ENCODE data around the gene ZNF444. TPM values are rescaled to one million over a fixed set of nuclear protein-coding genes. Genes with fewer than 3 reads are reported as not detected.

ZNF444 gene
- total and polyA plus RNA-seq, 9 of the 15 experiments (the other 6 are each of a cell fraction or from before 2014, with no cell fraction given), result 0.39 to 40.0 (median 6.9) TPM

DNA sequence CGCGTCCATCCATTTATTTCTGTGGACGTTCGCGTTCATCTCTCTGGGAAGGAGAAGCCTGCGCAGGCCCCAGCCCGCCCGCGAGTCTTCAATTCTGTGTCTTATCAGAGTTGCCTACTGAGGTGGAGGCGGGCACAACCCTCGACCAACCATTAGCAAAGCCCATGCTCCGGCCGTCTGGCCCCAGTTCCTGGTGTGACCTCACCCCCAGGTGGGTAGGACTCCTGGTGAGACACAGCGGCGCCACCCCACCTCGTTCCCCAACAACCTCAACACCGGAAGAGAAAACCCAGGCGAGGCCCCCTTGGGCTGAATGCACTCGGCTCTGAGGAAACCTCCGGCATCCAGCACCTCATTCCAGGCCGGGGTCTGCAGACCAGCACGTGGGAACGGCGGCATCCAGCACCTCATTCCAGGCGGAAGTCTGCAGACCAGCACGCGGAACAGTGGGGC is 34.7 kb upstream of the ZNF444 start:
- H3K9me1 ChIP-seq (ENCODE audit: control insufficient read depth, insufficient read depth, low read length), result peaks cover 3% of the 10 kb centered on the region
- H4K20me1 ChIP-seq (replicated peaks; ENCODE audit: control insufficient read depth, insufficient read depth, low read length), result no peaks in the 10 kb centered on the region; the same call in 1 of the 2 replicates
- intact Hi-C loops (cut with micrococcal nuclease), result no loop called here
- no peak overlapping the region for H3K4me2 ChIP-seq (ENCODE audit: insufficient read depth, low read length)
- H3K9me3 ChIP-seq (replicated peaks; ENCODE audit: control insufficient read depth, insufficient read depth, low read depth, low read length), result peaks cover 4% of the 10 kb centered on the region; the same call in 1 of the 2 replicates
- DNase-seq (ENCODE audit: extremely low read depth in 1 of 4, low spot score in 3 of 4), result no peak
- POLR2A ChIA-PET, result interaction anchor here (0.7 kb wide), 1 partner anchor 17 kb away, joined by 3 read pairs; no protein-coding TSS in a partner anchor
- peaks cover 8 to 52% of the 10 kb centered on the region in 2 experiments; a peak in 3 of 5 replicates for H3K4me1 ChIP-seq (replicated peaks in 1 of 2; ENCODE audit: control insufficient read depth in 2 of 2, insufficient read depth in 2 of 2, low read length in 2 of 2)
- FAIRE-seq, result no peak
- CTCF ChIA-PET (ENCODE audit: low intra/inter-chr PET ratio), result no interaction called here
- no peak overlapping the region; a peak in 1 of 4 replicates for H3K9ac ChIP-seq (ENCODE audit: insufficient read depth in 1 of 2, low read depth in 2 of 2, low read length in 2 of 2)
- peaks cover 91% of the 10 kb centered on the region for H3K79me2 ChIP-seq (ENCODE audit: control insufficient read depth, insufficient read depth, low read length)
- H3K36me3 ChIP-seq (ENCODE audit: control insufficient read depth, insufficient read depth, low read length), result peaks cover 58% of the 10 kb centered on the region
- H3K27ac ChIP-seq (ENCODE audit: extremely low read depth, low read depth, low read length), result no peak overlapping the region
- 96% methylated on average over 24 of the region's 27 CpGs for WGBS (ENCODE audit: insufficient coverage, low coverage, missing lambda C conversion rate)
- in situ Hi-C loops (cut with MboI), result no loop called here
- no TSS peak for BruUV-seq (replicated peaks)
- no peak overlapping the region for H2AFZ ChIP-seq (ENCODE audit: low read depth, low read length)
- H3K4me3 ChIP-seq, result no peak overlapping the region
- H3K27me3 ChIP-seq (ENCODE audit: control insufficient read depth in 2 of 2, insufficient read depth in 2 of 2, low read length in 2 of 2), result no peaks in the 10 kb centered on the region
- no peak for ATAC-seq
- TF ChIP-seq ZNF707 (CRISPR knock-in tag; conservative IDR thresholded peaks at IDR 0.05), result no peak
- TF ChIP-seq POLR2G (IDR thresholded peaks at IDR 0.05; ENCODE audit: low read depth, low read length), result peak; percentile 50
- TF ChIP-seq DACH1 (IDR thresholded peaks at IDR 0.05; ENCODE audit: partially characterized antibody), result no peak
- TF ChIP-seq HDAC6 (IDR thresholded peaks at IDR 0.05; ENCODE audit: low read depth, low read length), result no peak
- TF ChIP-seq, protein P1, sequence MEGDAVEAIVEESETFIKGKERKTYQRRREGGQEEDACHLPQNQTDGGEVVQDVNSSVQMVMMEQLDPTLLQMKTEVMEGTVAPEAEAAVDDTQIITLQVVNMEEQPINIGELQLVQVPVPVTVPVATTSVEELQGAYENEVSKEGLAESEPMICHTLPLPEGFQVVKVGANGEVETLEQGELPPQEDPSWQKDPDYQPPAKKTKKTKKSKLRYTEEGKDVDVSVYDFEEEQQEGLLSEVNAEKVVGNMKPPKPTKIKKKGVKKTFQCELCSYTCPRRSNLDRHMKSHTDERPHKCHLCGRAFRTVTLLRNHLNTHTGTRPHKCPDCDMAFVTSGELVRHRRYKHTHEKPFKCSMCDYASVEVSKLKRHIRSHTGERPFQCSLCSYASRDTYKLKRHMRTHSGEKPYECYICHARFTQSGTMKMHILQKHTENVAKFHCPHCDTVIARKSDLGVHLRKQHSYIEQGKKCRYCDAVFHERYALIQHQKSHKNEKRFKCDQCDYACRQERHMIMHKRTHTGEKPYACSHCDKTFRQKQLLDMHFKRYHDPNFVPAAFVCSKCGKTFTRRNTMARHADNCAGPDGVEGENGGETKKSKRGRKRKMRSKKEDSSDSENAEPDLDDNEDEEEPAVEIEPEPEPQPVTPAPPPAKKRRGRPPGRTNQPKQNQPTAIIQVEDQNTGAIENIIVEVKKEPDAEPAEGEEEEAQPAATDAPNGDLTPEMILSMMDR (IDR thresholded peaks at IDR 0.05 in 2 of 3, conservative IDR thresholded peaks at IDR 0.05 in 1 of 3; ENCODE audit: insufficient read depth in 2 of 3, low read depth in 1 of 3, low read length in 3 of 3), result no peak
- no peak for TF ChIP-seq MTA1 (IDR thresholded peaks at IDR 0.05; ENCODE audit: borderline replicate concordance)
- TF ChIP-seq, protein P2, sequence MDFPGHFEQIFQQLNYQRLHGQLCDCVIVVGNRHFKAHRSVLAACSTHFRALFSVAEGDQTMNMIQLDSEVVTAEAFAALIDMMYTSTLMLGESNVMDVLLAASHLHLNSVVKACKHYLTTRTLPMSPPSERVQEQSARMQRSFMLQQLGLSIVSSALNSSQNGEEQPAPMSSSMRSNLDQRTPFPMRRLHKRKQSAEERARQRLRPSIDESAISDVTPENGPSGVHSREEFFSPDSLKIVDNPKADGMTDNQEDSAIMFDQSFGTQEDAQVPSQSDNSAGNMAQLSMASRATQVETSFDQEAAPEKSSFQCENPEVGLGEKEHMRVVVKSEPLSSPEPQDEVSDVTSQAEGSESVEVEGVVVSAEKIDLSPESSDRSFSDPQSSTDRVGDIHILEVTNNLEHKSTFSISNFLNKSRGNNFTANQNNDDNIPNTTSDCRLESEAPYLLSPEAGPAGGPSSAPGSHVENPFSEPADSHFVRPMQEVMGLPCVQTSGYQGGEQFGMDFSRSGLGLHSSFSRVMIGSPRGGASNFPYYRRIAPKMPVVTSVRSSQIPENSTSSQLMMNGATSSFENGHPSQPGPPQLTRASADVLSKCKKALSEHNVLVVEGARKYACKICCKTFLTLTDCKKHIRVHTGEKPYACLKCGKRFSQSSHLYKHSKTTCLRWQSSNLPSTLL (IDR thresholded peaks at IDR 0.05), result no peak
- TF ChIP-seq, protein P3, sequence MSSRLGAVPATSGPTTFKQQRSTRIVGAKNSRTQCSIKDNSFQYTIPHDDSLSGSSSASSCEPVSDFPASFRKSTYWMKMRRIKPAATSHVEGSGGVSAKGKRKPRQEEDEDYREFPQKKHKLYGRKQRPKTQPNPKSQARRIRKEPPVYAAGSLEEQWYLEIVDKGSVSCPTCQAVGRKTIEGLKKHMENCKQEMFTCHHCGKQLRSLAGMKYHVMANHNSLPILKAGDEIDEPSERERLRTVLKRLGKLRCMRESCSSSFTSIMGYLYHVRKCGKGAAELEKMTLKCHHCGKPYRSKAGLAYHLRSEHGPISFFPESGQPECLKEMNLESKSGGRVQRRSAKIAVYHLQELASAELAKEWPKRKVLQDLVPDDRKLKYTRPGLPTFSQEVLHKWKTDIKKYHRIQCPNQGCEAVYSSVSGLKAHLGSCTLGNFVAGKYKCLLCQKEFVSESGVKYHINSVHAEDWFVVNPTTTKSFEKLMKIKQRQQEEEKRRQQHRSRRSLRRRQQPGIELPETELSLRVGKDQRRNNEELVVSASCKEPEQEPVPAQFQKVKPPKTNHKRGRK (tag; IDR thresholded peaks at IDR 0.05), result no peak
- TF ChIP-seq ZNF263 (CRISPR knock-in tag; IDR thresholded peaks at IDR 0.05; ENCODE audit: borderline replicate concordance), result no peak
- TF ChIP-seq ZFP1 (CRISPR knock-in tag; IDR thresholded peaks at IDR 0.05), result no peak
- TF ChIP-seq, protein P4, sequence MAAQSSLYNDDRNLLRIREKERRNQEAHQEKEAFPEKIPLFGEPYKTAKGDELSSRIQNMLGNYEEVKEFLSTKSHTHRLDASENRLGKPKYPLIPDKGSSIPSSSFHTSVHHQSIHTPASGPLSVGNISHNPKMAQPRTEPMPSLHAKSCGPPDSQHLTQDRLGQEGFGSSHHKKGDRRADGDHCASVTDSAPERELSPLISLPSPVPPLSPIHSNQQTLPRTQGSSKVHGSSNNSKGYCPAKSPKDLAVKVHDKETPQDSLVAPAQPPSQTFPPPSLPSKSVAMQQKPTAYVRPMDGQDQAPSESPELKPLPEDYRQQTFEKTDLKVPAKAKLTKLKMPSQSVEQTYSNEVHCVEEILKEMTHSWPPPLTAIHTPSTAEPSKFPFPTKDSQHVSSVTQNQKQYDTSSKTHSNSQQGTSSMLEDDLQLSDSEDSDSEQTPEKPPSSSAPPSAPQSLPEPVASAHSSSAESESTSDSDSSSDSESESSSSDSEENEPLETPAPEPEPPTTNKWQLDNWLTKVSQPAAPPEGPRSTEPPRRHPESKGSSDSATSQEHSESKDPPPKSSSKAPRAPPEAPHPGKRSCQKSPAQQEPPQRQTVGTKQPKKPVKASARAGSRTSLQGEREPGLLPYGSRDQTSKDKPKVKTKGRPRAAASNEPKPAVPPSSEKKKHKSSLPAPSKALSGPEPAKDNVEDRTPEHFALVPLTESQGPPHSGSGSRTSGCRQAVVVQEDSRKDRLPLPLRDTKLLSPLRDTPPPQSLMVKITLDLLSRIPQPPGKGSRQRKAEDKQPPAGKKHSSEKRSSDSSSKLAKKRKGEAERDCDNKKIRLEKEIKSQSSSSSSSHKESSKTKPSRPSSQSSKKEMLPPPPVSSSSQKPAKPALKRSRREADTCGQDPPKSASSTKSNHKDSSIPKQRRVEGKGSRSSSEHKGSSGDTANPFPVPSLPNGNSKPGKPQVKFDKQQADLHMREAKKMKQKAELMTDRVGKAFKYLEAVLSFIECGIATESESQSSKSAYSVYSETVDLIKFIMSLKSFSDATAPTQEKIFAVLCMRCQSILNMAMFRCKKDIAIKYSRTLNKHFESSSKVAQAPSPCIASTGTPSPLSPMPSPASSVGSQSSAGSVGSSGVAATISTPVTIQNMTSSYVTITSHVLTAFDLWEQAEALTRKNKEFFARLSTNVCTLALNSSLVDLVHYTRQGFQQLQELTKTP (IDR thresholded peaks at IDR 0.05; ENCODE audit: low read depth in 1 of 2, partially characterized antibody in 2 of 2), result no peak
- no peak for TF ChIP-seq ZFP36 (IDR thresholded peaks at IDR 0.05; ENCODE audit: low read depth, low read length, partially characterized antibody)
- TF ChIP-seq HLTF (IDR thresholded peaks at IDR 0.05), result no peak
